Hematopoietic multipotent progenitor cell treated with erythropoietin and hydrocortisone succinate and interleukin-3 and kit ligand, for 17 days (in vitro differentiated cells): Measurements from ENCODE around the gene EFNA1.
A peak's percentile ranks its signal among the peaks of the same experiment; 100 is the strongest.

Experiments
- DNase-seq: peaks from one replicate; pipeline ENCODE4 v3.0.0-alpha.2; 2015; ENCODE audit warnings: low spot score

EFNA1 gene

GRCh38 chr1:155124503-155125463 lies 2.9 kb upstream of the EFNA1 start:
- DNase-seq: no peak

- no peak for DNase-seq
Observed at GRCh38 chr1:155125511-155125945, 2.1 kb upstream of the EFNA1 start.

- DNase-seq: no peak
Observed at GRCh38 chr1:155125946-155126555, 1.6 kb upstream of the EFNA1 start.

GRCh38 chr1:155126556-155127104 lies 1.0 kb upstream of the EFNA1 start:
- no peak for DNase-seq

GRCh38 chr1:155127967-155128754 lies 485 bp downstream of the EFNA1 start:
- no peak for DNase-seq

GRCh38 chr1:155128755-155129473 lies 1.2 kb downstream of the EFNA1 start:
- DNase-seq: no peak

- no peak for DNase-seq
Observed at GRCh38 chr1:155130272-155131006, 2.8 kb downstream of the EFNA1 start.

- DNase-seq: no peak
Observed at GRCh38 chr1:155131285-155131684, 3.6 kb downstream of the EFNA1 start.

- no peak for DNase-seq
Observed at GRCh38 chr1:155131856-155132255, 4.2 kb downstream of the EFNA1 start.

- DNase-seq: no peak
Observed at GRCh38 chr1:155133799-155134281, 6.2 kb downstream of the EFNA1 start.

- no peak for DNase-seq
Observed at GRCh38 chr1:155134322-155134721, 6.6 kb downstream of the EFNA1 start.

- DNase-seq: peak; percentile 76
Observed at GRCh38 chr1:155134880-155135414, 7.3 kb downstream of the EFNA1 start.

- DNase-seq: peak; percentile 91
Observed at GRCh38 chr1:155135415-155136028, 7.8 kb downstream of the EFNA1 start, which contains the start of gene SLC50A1. TSS of gene SLC50A1 (plus strand) at chr1:155135852. CDS start at chr1:155135912, 60 bp downstream.

- peak; percentile 71 for DNase-seq
Observed at GRCh38 chr1:155136748-155137147, 9.1 kb downstream of the EFNA1 start.

- DNase-seq: peak; percentile 13
Observed at GRCh38 chr1:155137154-155137949, 9.7 kb downstream of the EFNA1 start.

GRCh38 chr1:155139895-155140629 lies 12.4 kb downstream of the EFNA1 start, which contains the start of gene DPM3:
TSS of gene DPM3 (minus strand) at chr1:155140531. CDS start at chr1:155140240, 291 bp downstream.
- peak; percentile 83 for DNase-seq

GRCh38 chr1:155140630-155140953 lies 12.9 kb downstream of the EFNA1 start:
- DNase-seq: no peak

GRCh38 chr1:155141749-155142148 lies 14.1 kb downstream of the EFNA1 start:
- DNase-seq: no peak
